A549 treated with AZD9567 at 1 μM for 4 hours (cell line): ENCODE results near the gene AXIN1. TPM values are rescaled to one million over a fixed set of nuclear protein-coding genes. Genes with fewer than 3 reads are reported as not detected.

Experiments used
- total RNA-seq: library from RNA; stranded (reverse); fragments of 200-300 nt; extraction: Qiagen RNA extraction; gene quantifications from 5 replicates; pipeline ENCODE4 v1.2.3, GENCODE V29; 2022; ENCODE audit not compliant: insufficient read depth

The AXIN1 gene
- 21.4 to 36.9 TPM (median 34.6 TPM) in 5 replicates for total RNA-seq

GRCh38 chr16:352547-353403 lies at the start of gene AXIN1:
Gene AXIN1, minus strand, starts transcription at chr16:352723. Its CDS starts 5,698 bp downstream, at chr16:347025.

GRCh38 chr16:401468-402348 lies 49.2 kb upstream of the AXIN1 start, which contains the start of gene DECR2:
Gene DECR2, plus strand, starts transcription at chr16:401885. Its CDS starts 79 bp downstream, at chr16:401964.

GRCh38 chr16:397135-397661 lies 44.7 kb upstream of the AXIN1 start, which contains the start of gene NME4:
Gene NME4, plus strand, starts transcription at chr16:397199. Its CDS starts 24 bp downstream, at chr16:397223.

GRCh38 chr16:381789-382717 lies 29.5 kb upstream of the AXIN1 start, which contains the start of gene PGAP6:
Gene PGAP6, minus strand, starts transcription at chr16:381978. Its CDS starts 157 bp downstream, at chr16:381821.

GRCh38 chr16:370443-370842 lies 17.9 kb upstream of the AXIN1 start, which contains the start of gene MRPL28:
Gene MRPL28, minus strand, starts transcription at chr16:370538. Its CDS starts 320 bp downstream, at chr16:370218.

DNA sequence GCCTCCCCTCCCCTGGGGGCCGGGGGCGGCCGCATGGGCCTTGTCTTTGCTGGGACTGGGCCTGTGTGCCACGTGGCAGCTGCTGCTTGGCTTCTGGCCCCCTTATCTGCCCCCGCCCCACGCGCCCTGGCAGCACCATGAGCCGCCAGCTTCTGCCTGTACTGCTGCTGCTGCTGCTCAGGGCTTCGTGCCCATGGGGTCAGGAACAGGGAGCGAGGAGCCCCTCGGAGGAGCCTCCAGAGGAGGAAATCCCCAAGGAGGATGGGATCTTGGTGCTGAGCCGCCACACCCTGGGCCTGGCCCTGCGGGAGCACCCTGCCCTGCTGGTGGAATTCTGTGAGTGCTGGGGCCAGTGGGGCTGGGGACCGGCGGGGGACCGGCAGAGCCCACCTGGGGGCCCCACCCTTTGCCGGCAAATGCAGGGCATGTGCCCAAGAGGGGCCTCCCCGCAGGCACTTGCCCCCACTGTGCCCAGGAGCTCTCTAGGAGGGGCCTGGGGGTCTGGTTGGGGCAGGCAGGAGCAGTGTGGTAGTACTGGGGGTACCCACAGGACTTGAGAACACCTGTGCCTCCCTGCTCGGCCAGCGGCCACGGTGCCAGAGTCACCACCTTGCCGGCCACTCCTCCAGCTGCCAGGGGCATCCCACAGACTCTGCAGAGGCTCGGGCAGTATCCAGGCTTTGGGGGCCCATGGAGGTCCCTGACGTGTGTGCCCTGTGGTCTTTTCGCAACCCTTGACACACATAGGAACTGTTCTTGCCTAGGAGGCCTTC lies 69.3 kb downstream of the AXIN1 start, which contains the start of gene PDIA2:
TSS of gene PDIA2 (plus strand) at position 132 of the 773 bp plus-strand sequence. CDS start at position 138, 6 bp downstream.

DNA sequence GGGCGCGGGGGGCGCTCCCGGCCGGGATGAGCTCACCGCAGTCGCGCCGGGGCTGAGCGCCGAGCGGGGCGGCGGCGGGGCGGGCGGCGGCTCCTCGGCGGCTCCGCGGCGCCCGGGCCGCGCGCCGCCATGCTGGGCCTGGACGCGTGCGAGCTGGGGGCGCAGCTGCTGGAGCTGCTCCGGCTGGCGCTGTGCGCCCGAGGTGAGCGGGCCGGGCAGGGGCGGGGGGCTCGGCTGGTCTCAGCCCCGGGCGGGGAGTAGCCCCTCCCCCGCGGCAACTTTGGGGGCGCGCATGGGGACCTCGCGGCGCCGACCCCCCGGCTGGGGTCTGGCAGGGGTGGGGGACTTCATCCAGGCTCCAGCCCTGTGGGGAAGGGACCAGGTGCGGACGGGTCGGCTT lies 72.0 kb downstream of the AXIN1 start, which contains the start of gene ARHGDIG:
TSS of gene ARHGDIG (plus strand) at position 40 of the 400 bp plus-strand sequence. CDS start at position 130, 90 bp downstream.

DNA sequence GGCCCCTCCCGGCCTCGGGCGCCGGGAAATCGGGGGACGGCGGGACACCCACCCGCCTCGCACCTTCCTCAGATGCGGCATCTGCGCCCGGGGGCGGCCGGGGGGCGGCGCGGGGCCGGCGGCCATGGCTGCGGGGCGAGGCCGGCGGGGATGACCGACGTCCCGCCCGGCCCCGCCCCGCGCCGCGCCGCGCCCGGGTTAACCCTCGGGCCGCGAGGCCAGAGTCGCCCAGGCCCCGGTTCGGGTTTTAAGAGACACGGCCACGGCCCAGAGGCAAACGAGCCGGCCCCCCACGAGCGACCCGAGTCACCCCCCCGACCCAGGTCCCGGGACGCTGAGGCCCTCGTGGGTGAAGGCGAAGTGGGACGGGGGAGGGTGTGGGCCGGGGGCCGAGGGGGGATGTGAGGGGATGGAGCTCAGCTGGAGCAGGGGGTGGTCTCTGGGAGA lies 76.7 kb downstream of the AXIN1 start, which contains the start of gene RGS11:
TSS of gene RGS11 (minus strand) at position 159 of the 447 bp plus-strand sequence. CDS start at position 126, 33 bp downstream.

Other genes with a start within 250 kb of the AXIN1 start
- 25.3 to 28.4 TPM (median 26.4 TPM) in 5 replicates for gene NPRL3, start 214.1 kb downstream of the AXIN1 start, total RNA-seq
- 0.18 TPM in 1 of 5 replicates, not detected in the others for gene HBZ, start 200.1 kb downstream of the AXIN1 start, total RNA-seq
- gene HBM, start 186.7 kb downstream of the AXIN1 start, total RNA-seq, result not detected in 5 replicates
- gene HBA2, start 179.8 kb downstream of the AXIN1 start, total RNA-seq, result 0.29 to 1.0 TPM (median 1.0 TPM) in 3 of 5 replicates, not detected in the others
- 1.2 to 1.9 TPM (median 1.5 TPM) in 4 of 5 replicates, not detected in the other for gene HBA1, start 176.0 kb downstream of the AXIN1 start, total RNA-seq
- gene HBQ1, start 172.3 kb downstream of the AXIN1 start, total RNA-seq, result 6.4 to 8.0 TPM (median 7.1 TPM) in 5 replicates
- 43.0 to 55.3 TPM (median 52.7 TPM) in 5 replicates for gene LUC7L, start 123.3 kb downstream of the AXIN1 start, total RNA-seq
- gene FAM234A, start 117.9 kb downstream of the AXIN1 start, total RNA-seq, result 39.1 to 52.9 TPM (median 51.9 TPM) in 5 replicates
- 2.3 to 5.7 TPM (median 3.9 TPM) in 5 replicates for gene RGS11, start 76.8 kb downstream of the AXIN1 start, total RNA-seq
- 2.9 to 3.7 TPM (median 3.0 TPM) in 5 replicates for gene ARHGDIG, start 72.1 kb downstream of the AXIN1 start, total RNA-seq
- gene PDIA2, start 69.6 kb downstream of the AXIN1 start, total RNA-seq, result 0.16 to 0.67 TPM (median 0.29 TPM) in 4 of 5 replicates, not detected in the other
- 112 to 128 TPM (median 125 TPM) in 5 replicates for gene MRPL28, start 17.8 kb upstream of the AXIN1 start, total RNA-seq
- 36.0 to 40.7 TPM (median 37.3 TPM) in 5 replicates for gene PGAP6, start 29.3 kb upstream of the AXIN1 start, total RNA-seq
- gene NME4, start 44.5 kb upstream of the AXIN1 start, total RNA-seq, result 326 to 424 TPM (median 419 TPM) in 5 replicates
- gene DECR2, start 49.2 kb upstream of the AXIN1 start, total RNA-seq, result 22.9 to 32.3 TPM (median 31.6 TPM) in 5 replicates
- gene RAB11FIP3, start 72.9 kb upstream of the AXIN1 start, total RNA-seq, result 23.5 to 29.0 TPM (median 27.5 TPM) in 5 replicates
- 45.6 to 75.6 TPM (median 71.1 TPM) in 5 replicates for gene CAPN15, start 175.0 kb upstream of the AXIN1 start, total RNA-seq
- 0.05 to 0.19 TPM (median 0.08 TPM) in 4 of 5 replicates, not detected in the other for gene PRR35, start 207.7 kb upstream of the AXIN1 start, total RNA-seq
- gene NHLRC4, start 214.3 kb upstream of the AXIN1 start, total RNA-seq, result 0.14 to 0.24 TPM (median 0.21 TPM) in 4 of 5 replicates, not detected in the other
- 41.9 to 44.5 TPM (median 42.8 TPM) in 5 replicates for gene PIGQ, start 217.2 kb upstream of the AXIN1 start, total RNA-seq
- gene RAB40C, start 237.3 kb upstream of the AXIN1 start, total RNA-seq, result 16.5 to 21.1 TPM (median 20.7 TPM) in 5 replicates